Effector CD8-positive, alpha-beta T cell (primary cell): Measurements from ENCODE around the gene ZNF729.
"Not testable (repeated sequence)": the region's sequence is repeated elsewhere in the genome, so short reads cannot be mapped to it uniquely, and the experiment has no call there.

Experiments used
- DNase-seq: peaks from one replicate; lab custom pipeline; 2025; lab: John Stamatoyannopoulos, UW
- total RNA-seq, 4 experiments: gene quantifications; one replicate each; lab custom pipeline; 2026; lab: John Stamatoyannopoulos, UW

Gene ZNF729
- 0 reads per million in 4 experiments for total RNA-seq

DNA sequence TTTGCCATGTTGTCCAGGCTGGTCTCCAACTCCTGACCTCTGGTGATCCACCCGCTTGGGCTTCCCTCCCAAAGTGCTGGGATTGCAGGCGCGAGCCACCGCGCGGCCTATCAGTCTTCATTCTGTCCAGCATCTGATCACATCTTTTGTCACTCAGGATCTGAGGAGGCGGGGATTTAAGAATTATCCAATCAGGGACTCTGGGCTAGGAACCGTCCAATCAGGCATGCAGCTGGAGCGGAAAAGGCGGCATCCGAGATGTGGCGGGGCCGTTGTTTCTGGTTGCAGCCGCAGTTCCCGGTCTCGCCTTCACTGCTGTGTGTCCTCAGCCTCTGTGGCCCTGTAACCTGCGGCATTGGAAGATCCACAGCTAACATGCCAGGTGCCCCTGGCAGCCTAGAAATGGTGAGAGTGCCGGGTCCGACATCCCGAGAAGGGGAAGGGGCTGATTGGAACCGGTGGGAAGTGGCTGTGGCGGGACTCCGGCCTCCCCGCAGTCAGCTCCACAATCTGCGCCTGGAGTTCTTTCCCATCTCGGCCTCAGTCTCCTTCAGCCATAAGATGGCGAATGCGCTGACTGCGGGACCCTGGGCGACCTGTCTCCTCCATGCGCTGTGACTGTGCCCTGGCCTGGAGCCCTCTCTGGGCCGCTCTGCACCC is at the start of gene ZNF729:
TSS of gene ZNF729 (plus strand) at position 291 of the 660 bp plus-strand sequence. CDS start at position 376, 85 bp downstream.
- DNase-seq: no peak

DNA sequence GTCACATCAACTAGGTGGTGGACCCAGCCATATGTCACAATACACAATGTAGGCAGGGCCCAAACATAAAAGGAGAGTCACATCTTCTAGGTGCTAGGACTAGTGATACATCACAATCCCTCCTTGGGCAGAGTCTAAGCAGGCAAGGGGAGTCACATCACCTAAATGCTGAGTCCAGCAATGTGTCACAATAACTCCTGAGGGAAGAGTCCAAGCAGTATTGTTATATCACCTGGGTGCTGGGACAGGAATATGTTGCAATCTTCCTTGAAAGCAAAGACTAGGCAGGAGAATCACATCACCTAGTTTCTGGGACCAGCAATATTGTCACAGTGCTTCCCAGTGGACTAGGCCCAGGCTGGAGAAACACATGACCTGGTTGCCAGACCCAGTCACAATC is 29.4 kb upstream of the ZNF729 start:
- DNase-seq: no peak

- no peak for DNase-seq
Observed at GRCh38 chr19:22257381-22257780, 28.9 kb upstream of the ZNF729 start.

DNA sequence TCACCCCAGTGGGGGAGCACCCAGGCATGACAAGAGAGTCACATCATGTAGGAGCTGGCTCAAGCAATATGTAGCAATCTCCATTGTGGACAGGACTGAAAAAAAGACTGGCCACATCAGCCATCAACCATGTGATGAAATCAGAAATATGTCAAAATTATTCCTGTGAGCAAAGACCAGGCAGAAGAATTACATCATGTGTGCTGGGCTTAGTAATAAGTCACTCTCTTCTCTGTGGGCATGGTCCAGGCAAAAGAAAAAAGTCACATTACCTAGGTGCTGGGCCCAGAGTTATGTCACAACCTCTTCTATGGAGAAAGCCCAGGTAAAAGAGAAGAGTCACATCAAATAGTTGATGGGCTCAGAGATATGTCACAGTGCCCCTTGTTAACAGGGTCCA is 28.3 kb upstream of the ZNF729 start:
- no peak for DNase-seq

DNA sequence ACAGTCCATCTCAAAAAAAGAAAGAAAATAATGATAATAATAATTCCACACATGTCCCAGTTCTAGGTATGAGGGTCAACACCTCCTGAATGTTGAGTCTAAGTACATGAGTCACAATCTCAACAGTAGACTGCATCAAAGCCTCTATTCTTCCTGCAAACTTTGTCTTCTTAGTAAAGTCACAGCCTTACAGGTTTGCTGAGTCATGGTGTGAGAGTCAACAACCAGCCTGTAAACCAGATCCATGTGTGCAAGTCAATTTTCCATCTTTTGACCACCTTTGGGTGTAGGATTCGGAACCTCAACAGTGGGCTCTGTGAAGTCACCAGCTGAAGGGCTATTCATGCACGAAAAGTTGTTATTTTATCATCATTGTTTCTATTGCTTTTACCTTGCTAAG is 25.7 kb upstream of the ZNF729 start:
- no peak for DNase-seq

DNA sequence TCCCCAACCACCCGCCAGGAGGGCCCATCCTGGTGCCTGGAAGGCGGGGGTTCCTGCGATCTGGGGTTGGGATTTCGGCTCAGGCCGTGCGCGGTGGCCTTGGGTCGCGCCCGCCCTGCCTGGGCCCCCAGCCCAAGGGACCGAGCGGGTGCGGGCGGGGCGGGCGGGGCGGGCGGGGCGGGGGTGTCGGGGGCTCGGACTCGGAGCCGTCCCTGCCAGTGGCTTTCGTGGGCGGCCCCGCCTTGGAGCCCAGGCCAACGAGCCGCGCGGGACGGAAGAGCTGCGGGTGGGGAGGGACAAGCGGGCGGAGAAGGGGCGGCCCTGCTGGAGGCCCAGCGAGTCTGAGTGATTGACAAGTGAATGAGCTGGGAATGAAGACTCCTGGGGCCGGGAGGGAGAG is 24.6 kb upstream of the ZNF729 start:
- DNase-seq: no peak

DNA sequence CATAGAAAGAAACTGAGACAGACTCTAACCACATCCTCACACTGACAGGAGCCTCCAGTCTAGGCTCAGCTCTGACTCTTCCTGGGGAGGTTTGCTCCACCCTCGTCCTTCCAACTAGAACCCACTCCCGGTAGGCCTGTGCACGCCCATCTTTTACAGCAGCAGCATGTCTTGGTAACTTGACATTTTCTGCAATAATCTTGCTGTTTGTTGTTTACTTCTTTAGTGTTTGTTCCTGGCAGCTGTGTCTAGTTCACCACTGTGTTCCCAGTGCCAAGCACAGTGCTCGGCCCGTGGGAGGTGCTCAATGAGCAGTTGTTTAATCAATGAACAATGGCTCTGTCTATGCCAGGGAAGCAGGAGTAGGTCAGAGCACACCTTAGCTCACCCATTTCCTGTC is 23.1 kb upstream of the ZNF729 start:
- no peak for DNase-seq

DNA sequence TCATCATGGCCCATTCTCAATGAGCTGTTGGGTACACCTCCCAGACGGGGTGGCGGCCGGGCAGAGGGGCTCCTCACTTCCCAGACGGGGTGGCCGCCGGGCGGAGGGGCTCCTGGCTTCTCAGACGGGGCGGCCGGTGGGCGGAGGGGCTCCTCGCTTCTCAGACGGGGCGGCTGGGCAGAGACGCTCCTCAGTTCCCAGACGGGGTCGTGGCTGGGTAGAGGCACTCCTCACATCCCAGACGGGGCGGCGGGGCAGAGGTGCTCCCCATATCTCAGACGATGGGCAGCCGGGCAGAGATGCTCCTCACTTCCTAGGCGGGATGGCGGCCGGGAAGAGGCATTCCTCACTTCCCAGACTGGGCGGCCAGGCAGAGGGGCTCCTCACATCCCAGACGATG is 35.3 kb downstream of the ZNF729 start:
- not testable (repeated sequence) for DNase-seq

DNA sequence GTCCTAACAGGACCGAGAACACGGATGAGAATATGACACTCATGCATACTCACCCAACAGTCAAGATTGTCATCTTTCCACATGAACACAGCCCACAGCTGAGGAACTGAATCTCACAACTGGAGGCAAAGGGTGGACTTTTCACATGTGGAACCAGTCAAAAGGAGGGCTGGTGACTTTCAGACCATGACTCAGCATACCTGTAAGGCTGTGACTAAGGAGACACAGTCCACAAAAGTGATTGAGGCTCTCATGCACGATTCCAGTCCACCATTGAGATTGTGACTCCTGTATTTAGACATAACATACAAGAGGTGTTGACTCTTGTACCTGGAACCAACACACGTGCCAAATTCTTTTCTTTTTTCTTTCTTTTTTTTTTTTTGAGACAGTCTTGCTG is 40.0 kb downstream of the ZNF729 start:
- DNase-seq: no peak

- no peak for DNase-seq
Observed at GRCh38 chr19:22327321-22327720, 41.1 kb downstream of the ZNF729 start.

GRCh38 chr19:22331521-22331920 is 45.3 kb downstream of the ZNF729 start:
- no peak for DNase-seq

DNA sequence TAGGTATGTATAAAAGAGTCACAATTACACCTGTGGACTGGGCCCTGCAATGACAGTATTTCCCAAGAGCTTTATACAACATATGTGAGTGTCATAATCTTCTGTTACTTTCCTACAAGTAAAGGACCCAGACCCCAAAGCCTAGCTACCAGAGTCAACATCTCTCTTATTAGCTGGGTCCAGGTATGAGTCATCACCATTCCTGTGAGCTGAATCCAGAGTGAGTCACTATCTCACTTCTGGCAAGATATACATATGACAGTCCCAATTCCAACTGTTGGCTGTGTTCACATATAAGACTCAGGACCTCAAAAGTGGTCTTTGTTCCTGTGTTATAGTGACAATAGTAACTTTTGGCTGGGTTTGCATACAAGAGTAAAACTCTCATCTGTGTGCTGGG is 46.7 kb downstream of the ZNF729 start:
- DNase-seq: no peak

GRCh38 chr19:22335716-22336115 is 49.5 kb downstream of the ZNF729 start:
- no peak for DNase-seq

DNA sequence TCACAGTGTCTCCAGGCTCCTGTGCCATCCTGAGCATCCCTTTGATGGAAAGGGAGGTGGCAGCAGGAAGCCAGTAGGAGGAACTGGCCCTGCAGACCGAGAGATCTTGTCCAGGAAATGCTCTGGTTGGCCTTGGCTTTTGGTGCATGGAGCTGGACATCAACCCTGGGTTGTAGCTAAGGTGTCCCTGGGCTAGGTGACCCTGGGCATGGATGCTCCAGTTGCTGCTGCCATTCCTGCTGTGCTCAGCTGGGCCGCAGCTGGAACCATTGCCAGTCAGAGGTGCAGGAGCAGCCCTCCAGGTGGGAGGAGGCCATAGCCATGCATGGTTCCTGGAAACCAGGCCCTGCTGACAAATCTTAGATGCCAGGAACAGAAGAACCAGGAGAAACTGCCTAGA is 68.4 kb downstream of the ZNF729 start:
- DNase-seq: no peak
